GM21360 (cell line): ENCODE results near the gene ILRUN.
A peak's percentile ranks its signal among the peaks of the same experiment; 100 is the strongest.
"Not testable (repeated sequence)": the region's sequence is repeated elsewhere in the genome, so short reads cannot be mapped to it uniquely, and the experiment has no call there.

ENCODE experiments used
- ATAC-seq: cut with Tn5 transposase; IDR thresholded peaks from one replicate; pipeline ENCODE4 v1.9.1; 2021; ENCODE audit warnings: mild to moderate bottlenecking, moderate library complexity; ENCODE audit not compliant: unreplicated experiment

The ILRUN gene

DNA sequence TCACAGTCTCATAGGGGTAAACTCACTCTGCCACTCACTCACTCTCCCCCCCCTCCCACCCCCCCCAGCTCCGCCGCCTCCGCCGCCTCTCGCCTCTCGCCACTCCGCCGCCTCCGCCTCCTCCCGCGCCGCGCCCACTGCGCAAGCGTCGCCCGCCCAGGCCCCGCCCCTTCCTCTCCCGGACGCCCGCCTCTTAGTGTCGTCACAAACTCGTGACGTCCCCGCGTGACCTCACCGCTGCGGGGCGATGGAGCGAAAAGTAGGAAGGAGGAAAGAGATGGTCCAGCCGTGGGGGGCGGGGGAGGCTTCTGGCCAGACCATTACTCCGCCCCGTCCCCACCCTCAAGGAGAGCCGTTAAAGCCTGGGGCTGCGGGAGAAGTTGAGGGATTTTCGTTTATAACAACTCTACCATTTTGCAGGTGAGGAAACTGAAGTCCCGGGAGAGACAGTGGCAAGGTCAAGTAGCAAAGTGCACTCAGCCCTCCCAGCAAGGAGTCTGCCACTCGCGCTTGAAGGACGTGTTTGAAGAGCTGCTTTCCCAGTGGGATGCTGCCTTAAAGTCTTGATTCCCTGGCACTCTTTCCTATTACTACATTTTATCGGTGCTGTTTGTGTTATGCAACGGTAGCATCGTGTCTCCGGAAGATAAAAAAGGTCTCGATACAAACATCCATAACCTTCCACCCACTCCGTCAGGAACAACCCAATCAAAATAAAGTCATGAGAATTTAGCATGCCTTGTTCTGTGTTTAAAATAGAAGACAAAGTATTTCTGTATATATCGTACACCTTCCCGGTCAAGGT is at the start of gene ILRUN:
Gene ILRUN (minus strand): TSS at position 29 of the 805 bp plus-strand sequence. CDS start 164 bp downstream, outside the sequence.
- ATAC-seq: peak; percentile 84

DNA sequence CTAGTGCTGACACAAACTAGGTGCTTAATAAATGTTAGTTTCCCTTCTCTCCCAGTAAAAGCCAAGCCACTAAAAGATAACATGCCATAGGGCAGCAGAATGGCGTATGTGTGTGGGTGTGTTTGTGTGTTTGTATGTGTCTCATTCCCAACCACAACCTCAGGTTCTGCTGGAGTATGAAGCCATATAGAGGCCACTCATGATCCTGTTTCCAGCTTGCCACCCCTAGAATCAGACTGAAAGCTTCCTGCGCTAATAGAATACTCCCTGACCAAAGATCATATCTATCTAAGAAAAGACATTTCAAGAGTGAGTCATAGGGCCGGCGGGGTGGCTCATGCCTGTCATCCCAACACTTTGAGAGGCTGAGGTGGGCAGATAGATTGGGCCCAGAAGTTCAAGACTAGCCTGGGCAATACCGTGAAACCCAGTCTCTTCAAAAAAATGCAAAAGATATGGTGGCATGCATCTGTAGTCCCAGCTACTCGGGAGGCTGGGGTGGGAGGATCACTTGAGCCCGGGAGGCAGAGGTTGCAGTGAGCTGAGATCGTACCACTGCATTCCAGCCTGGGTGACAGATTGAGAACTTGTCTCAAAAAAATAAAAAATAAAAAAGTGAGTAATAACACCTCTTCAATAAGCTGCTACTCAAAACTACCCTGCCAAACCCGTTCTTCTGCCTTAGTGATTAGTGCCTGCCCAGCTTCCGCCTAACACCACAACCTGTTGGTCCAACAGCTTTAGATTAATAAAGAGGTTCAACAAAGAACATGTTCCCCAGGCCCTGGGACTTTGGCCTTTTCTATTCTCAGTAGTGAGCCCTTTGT is 48.9 kb upstream of the ILRUN start:
- no peak for ATAC-seq

DNA sequence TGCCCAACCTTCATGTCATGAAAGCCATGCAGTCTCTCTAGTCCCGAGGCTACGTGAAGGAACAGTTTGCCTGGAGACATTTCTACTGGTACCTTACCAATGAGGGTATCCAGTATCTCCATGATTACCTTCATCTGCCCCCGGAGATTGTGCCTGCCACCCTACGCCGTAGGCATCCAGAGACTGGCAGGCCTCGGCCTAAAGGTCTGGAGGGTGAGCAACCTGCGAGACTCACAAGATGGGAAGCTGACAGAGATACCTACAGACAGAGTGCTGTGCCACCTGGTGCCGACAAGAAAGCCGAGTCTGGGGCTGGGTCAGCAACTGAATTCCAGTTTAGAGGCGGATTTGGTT is 47.7 kb upstream of the ILRUN start:
- not testable (repeated sequence) for ATAC-seq

DNA sequence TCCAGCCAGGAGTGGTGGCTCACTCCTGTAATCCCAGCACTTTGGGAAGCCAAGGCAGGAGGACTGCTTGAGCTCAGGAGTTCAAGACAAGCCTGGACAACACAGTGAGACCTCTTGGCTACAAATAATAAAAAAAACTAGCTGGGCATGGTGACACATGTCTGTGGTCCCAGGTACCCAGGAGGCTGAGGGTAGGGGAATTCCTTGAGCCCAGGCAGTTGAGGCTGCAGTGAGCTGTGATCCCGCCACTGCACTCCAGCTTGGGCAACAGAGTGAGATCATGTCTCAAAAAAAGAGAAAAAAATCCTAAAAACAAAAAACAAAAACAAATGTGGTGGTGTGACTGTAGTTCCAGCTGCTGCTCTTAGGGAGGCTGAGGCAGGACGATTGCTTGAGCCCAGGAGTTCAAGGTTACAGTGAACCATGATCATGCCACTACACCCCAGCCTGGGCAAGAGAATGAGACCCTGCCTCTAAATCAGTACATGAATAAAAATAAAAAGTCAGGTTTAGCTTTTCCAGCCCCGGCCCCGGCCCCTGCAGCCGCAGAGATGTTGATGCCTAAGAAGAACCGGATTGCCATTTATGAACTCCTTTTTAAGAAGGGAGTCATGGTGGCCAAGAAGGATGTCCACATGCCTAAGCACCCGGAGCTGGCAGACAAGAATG is 47.2 kb upstream of the ILRUN start:
- no peak for ATAC-seq

DNA sequence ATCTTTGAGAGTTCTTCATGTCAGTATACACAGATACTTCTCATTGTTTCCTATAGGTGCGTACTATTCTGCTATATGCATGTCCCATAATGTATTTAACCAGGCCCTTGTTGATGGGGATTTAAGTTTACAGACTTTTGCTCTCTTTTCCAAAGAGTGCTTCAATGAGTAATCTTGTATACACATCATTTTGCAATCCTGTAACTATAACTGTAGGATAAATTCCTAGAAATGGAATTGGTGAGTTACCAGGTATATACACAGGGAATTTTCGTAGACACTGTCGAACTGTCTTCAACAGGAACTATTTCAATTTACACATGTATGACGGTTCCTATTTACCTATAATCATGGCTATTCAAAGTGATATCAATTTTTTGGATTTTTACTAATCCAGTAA is 45.5 kb upstream of the ILRUN start:
- ATAC-seq: no peak

DNA sequence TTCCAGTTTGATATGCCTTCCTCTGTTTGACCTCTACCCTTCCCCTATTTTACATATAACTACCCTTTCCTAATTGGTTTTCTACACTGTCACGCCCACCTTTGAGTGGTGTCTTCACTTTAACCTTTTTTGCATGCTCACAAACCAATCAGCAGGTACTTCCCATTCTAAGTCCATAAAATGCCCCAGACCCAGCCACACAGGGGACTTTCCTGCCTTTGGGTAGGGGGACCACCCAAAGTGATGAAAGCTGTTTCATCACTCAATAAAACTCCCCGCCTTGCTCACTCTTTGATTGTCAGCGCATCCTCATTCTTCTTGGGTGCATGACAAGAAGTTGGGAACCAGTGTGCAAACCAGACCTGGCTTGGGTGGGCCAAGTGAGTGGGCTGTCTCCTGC is 40.3 kb upstream of the ILRUN start:
- no peak for ATAC-seq

DNA sequence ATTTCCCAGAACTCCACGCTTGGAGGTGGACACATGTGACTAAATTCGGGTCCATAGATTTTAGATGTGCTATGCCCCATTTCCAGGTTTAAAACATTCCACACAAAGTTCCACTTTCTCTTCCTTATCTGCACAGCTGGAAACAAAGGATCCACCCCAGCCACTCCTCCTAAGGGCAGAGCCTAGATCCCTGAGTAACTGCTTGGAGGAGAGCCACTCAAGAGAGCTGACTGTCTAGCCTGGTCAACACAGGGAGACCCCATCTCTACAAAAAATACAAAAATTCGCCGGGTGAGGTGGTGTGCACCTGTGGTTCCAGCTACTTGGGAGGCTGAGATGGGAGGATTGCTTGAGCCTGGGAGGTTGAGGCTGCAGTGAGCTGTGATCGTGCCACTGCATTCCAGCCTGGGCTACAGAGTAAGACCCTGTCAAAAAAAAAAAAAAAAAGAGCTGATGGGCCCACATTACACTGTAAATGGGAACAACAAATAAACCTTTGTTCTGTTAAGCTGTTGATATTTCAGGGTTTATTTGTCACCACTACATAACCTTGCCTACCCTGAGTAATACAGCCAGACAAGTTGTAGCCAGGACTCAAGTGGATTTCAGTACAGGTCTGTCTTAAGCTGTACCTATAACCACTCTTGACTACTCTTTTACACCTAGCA is 35.0 kb upstream of the ILRUN start:
- no peak for ATAC-seq

DNA sequence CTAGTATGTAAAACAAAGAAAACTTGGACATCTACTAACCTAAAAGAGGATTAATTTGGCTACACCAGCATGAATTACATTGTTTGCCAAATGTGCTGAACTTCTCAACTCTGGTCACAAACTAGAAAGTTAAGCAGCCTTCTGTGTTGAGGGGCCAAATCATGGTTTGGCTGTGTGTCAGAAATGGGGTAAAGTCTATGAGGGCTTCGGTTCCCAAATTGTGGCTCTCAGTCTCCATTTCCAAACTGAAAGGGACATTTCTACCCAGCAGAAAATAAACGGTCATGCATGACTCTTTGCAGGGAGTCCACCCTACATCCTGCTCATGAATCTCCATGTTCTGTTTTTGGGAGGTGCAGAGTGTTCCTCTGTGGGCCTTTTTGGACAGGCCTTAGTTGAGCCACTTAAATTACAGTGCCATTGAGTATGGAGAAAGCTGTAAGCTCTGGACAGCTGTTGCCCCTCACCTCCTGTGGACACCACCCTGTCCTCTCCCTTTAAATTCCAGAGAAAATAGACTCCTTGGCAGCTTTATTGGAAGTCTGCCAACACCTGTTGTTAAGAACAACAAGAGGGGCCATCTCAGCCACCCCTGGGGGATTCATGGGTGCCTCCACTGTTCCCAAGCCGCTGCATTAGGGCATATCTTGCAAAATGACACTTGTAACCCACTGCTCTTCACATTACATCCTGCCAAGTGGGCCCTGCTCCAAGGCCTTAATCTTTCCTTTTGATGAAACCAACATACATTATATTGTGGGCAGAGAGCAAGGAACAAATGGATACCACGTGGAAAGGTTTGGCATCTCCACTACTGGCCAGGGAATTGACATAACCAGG is 33.3 kb upstream of the ILRUN start:
- ATAC-seq: no peak

DNA sequence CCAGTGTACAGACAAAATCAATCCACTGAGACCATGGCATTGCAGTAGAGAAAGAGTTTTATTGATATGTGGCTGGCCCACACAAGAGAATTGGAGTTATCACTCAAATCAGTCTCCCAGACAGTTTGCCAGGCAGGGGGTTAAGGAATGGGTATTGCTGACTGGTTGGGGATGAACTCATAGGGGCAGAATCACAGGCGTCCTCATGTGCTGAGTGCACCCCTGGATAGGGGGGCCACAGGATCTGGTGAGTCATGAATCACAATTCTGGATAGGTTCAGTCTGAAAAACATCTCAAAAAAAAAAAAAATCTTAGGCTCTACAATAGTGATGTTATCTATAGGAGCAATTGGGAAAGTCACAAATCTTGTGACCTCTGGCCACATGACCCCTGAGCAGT is 29.5 kb upstream of the ILRUN start:
- no peak for ATAC-seq

DNA sequence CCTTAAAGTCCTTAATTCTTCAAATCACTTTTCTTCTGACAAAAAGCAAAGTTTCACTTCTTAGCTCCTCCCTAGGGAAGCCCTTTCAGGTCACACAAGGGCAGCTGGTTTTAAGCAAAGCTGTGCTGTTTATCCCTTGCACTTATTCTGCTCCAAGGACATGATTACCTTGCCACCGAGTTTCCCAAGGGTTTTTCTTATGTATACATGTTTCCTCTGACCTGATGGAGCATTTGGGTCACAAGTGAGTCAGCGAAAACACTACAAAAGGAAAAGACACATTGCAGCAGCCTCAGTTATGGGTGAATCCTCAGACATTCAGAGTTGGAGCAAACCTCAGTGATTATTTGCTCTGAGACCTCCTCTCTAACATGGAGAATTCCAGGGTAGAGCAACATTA is 26.6 kb upstream of the ILRUN start:
- ATAC-seq: no peak

DNA sequence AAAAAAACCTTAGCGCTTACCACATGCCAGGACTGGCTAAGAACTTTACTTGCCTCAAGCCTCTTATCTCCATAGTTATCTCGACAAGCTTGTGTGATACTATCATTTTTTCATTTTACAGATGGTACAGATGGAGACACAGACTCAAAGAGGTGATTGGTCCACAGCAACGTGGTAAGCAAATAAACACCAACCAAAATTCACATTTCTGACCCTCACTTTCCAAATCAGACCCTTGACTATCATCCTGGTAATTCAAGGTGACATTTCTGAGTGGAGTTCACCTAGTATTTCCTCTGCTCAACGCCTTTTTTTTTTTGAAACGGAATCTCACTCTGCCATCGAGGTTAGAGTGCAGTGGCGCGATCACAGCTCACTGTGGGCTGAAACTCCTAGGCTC is 25.9 kb upstream of the ILRUN start:
- ATAC-seq: no peak

DNA sequence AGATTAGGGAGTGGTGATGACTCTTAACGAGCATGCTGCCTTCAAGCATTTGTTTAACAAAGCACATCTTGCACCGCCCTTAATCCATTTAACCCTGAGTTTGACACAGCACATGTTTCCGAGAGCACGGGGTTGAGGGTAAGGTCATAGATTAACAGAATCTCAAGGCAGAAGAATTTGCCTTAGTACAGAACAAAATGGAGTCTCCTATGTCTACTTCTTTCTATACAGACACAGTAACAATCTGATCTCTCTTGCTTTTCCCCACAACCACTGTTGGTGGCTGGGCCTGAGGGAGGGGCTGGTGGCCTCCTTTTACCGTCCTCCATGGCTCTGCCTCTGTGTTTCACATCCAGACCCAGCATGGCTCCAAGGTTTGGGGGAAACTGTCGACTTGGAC is 23.6 kb upstream of the ILRUN start:
- not testable (repeated sequence) for ATAC-seq

DNA sequence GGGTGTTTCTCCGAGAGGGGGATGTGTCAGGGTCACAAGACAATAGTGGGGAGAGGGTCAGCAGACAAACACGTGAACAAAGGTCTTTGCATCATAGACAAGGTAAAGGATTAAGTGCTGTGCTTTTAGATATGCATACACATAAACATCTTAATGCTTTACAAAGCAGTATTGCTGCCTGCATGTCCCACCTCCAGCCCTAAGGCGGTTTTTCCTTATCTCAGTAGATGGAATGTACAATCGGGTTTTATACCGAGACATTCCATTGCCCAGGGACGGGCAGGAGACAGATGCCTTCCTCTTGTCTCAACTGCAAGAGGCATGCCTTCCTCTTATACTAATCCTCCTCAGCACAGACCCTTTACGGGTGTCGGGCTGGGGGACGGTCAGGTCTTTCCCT is 23.1 kb upstream of the ILRUN start:
- not testable (repeated sequence) for ATAC-seq

DNA sequence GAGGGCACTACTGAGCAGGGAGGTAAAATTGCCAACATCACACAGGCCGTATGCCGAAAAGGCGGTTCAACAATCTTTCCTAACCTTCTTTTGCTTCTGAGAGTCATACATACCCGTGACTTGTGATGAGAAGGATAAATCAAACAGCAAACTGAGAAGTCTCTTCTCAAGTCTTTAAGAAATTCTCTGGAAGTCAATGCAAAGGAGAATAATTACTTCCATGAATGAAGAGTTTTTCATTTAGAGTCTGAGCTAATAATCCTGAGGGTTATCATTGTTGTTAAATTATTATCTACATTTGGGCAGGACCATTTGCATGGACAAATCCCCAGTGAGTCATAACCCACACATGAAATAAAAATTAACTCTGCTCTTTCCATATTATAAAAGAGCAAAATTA is 22.4 kb upstream of the ILRUN start:
- no peak for ATAC-seq

DNA sequence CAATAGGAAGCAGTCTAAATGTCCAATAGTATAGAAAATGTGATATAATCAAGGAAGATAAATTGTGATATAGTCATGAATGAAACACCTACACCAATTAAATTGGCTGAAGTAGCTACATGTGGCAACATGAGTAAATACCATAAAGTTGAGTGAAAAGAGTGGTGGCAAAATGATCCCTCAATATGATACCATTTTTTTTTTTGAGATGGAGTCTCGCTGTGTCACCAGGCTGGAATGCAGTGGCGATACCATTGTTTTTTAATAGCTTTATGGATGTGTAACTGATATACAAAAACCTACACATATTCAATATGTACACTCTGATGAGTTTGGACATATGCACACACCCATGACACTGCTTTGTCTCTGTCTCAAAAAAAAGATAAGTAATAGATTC is 20.9 kb upstream of the ILRUN start:
- ATAC-seq: no peak

DNA sequence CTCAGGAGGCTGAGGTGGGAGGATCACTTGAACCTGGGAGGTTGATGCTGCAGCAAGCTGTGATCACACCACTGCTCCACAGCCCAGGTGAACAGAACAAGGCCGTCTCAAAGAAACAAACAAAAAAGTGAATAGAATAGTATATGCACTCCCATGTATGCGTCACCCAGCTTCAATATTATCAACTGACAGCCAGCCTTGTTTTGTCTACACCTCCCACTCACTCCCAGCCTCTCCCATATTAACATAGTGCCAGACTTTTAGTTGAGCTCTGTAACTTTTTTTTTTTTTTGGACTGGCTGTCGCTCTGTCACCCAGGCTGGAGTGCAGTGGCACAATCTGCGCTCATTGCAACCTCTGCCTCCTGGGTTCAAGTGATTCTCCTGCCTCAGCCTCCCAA is 18.1 kb upstream of the ILRUN start:
- ATAC-seq: no peak

DNA sequence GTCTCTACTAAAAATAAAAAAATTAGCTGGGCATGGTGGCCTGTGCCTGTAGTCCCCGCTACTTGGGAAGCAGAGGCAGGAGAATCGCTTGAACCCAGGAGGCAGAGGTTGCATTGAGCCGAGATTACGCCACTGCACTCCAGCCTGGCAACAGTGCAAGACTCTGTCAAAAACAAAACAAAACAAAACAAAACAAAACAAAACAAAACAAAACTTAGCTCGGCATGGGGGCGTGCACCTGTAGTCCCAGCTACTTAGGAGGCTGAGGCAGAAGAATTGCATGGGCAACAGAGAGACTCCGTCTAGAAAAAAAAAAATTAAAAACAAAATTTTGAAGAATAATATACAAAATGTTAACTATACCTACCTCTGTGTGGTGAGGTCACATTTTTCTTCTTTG is 16.3 kb upstream of the ILRUN start:
- not testable (repeated sequence) for ATAC-seq

DNA sequence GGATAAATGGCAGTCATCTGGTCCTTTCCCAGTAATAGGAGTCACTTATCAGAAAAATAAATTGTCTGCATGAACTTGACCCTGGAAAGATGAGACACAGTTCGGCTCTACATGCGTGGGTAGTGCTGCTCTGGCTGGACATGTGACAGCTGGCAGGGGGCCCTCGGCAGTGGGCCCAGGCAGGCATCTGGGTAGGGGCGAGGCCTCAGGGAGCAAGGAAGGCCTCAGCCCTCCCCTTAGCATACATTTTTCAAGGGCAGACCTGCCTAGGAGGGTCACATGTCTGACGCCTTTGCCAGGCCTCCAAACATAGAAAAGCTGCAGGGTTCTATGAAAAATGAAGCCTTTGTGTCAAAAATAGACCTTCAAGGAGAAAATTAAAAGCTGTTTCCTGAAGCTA is 12.8 kb upstream of the ILRUN start:
- no peak for ATAC-seq

DNA sequence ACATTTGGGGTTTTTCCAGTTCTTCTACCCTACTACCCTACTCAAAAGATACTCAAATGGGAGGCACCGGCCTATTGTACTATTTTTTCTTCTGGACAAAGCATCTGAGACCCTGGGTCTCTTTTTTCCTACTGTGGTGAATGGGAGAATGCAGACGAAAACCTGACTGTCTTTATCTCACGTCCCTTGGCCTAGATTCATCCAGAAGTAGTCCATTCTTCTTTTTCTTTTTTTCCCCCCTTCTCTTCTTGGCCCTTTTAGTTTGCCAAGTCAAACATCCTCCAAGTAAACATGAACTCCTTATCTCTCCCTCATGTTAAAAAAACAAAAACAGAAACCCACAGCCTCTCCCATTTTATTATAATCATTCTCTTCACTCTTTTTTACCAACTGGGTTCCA is 8.7 kb upstream of the ILRUN start:
- ATAC-seq: no peak

DNA sequence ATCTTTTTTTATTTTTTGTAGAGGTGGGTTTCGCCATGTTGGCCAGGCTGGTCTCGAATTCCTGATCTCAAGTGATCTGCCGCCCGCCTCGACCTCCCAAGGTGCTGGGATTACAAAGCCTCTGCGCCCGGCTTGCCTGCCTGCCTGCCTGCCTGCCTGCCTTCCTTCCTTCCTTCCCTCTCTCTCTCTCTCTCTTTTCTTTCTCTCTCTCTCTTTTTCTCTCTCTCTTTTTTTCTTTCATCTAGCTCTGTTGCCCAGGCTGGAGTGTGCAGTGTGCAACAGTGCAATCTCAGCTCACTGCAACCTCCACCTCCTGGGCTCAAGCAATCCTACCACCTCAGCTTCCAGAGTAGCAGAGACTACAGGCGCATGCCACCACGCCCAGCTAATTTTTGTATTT is 4.6 kb upstream of the ILRUN start:
- no peak for ATAC-seq
